Body of pancreas (tissue), 4 donors: ENCODE measurements around the gene GALNT8.

Experiments
- POLR2A ChIP-seq, 3 donors: fragments of 450-650 bp; IDR thresholded peaks; one replicate each; pipeline ENCODE4 v1.6.1; 2016; ENCODE audit warnings: antibody characterized with exemption in 3 of 3, mild to moderate bottlenecking in 2 of 3
- TF ChIP-seq, protein P1 (sequence below), 7 experiments: fragments of 450-650 bp in 4 of 7; fragments of 200-600 bp in 3 of 7; sonication (generic) in 3 of 7; IDR thresholded peaks; one replicate each; pipeline ENCODE4 v1.5.1; 2016 to 2019; ENCODE audit warnings: antibody characterized with exemption in 7 of 7

DNA sequence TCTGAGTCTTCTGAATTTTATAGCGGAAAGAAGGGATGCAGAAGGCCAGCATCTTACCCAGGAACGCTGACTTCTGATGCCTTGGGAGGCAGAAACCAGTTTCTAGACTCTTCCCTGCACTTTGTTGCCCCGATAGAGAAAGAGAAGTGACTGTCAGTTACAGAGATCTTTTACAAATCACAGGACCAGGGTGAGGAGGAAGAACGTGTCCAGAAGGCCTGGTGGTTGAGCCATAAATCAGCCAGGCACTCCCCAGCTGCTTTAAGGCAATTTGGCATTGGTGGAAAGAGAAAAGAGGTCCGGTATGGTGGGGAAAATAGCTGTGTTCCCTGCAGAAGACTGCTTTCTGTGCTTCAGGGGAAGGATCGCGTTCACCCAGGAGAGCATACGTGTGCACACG, 100.8 kb downstream of the GALNT8 start:
- TF ChIP-seq, protein P1, sequence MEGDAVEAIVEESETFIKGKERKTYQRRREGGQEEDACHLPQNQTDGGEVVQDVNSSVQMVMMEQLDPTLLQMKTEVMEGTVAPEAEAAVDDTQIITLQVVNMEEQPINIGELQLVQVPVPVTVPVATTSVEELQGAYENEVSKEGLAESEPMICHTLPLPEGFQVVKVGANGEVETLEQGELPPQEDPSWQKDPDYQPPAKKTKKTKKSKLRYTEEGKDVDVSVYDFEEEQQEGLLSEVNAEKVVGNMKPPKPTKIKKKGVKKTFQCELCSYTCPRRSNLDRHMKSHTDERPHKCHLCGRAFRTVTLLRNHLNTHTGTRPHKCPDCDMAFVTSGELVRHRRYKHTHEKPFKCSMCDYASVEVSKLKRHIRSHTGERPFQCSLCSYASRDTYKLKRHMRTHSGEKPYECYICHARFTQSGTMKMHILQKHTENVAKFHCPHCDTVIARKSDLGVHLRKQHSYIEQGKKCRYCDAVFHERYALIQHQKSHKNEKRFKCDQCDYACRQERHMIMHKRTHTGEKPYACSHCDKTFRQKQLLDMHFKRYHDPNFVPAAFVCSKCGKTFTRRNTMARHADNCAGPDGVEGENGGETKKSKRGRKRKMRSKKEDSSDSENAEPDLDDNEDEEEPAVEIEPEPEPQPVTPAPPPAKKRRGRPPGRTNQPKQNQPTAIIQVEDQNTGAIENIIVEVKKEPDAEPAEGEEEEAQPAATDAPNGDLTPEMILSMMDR (IDR thresholded peaks at IDR 0.05): no peak
- no peak for TF ChIP-seq POLR2A (IDR thresholded peaks at IDR 0.05)
